HG03439 (cell line): ENCODE measurements around the gene ZNF587B.
"Not testable (repeated sequence)": the region's sequence is repeated elsewhere in the genome, so short reads cannot be mapped to it uniquely, and the experiment has no call there.

ENCODE experiments used
- ATAC-seq: cut with Tn5 transposase; IDR thresholded peaks from one replicate; pipeline ENCODE4 v1.9.1; 2021; ENCODE audit warnings: mild to moderate bottlenecking, moderate library complexity; ENCODE audit not compliant: unreplicated experiment

ZNF587B gene

GRCh38 chr19:57818378-57818777, 11.7 kb upstream of the ZNF587B start:
- ATAC-seq, result no peak

- peak; percentile 90 for ATAC-seq
Observed at GRCh38 chr19:57819475-57820148, 10.5 kb upstream of the ZNF587B start.

- ATAC-seq, result no peak
Observed at GRCh38 chr19:57820599-57820998, 9.5 kb upstream of the ZNF587B start.

GRCh38 chr19:57821095-57821494, 9.0 kb upstream of the ZNF587B start:
- not testable (repeated sequence) for ATAC-seq

GRCh38 chr19:57821501-57821900, 8.6 kb upstream of the ZNF587B start:
- ATAC-seq, result not testable (repeated sequence)

GRCh38 chr19:57823155-57823554, 6.9 kb upstream of the ZNF587B start:
- not testable (repeated sequence) for ATAC-seq

GRCh38 chr19:57823608-57824007, 6.5 kb upstream of the ZNF587B start:
- not testable (repeated sequence) for ATAC-seq

GRCh38 chr19:57825511-57825910, 4.6 kb upstream of the ZNF587B start:
- no peak for ATAC-seq

- ATAC-seq, result no peak
Observed at GRCh38 chr19:57829316-57829715, 783 bp upstream of the ZNF587B start.

GRCh38 chr19:57836991-57837390, 6.9 kb downstream of the ZNF587B start:
- not testable (repeated sequence) for ATAC-seq

GRCh38 chr19:57838622-57839191, 8.6 kb downstream of the ZNF587B start:
- ATAC-seq, result not testable (repeated sequence)

- ATAC-seq, result no peak
Observed at GRCh38 chr19:57841122-57841763, 11.1 kb downstream of the ZNF587B start.

- ATAC-seq, result not testable (repeated sequence)
Observed at GRCh38 chr19:57847164-57847563, 17.1 kb downstream of the ZNF587B start.

GRCh38 chr19:57849162-57849665, 19.1 kb downstream of the ZNF587B start:
- peak; percentile 18 for ATAC-seq

GRCh38 chr19:57849666-57850473, 19.8 kb downstream of the ZNF587B start, which contains the start of gene ZNF587:
Gene ZNF587 (plus strand): TSS chr19:57849859. CDS start chr19:57850039, 180 bp downstream.
- ATAC-seq, result peak; percentile 92

- ATAC-seq, result no peak
Observed at GRCh38 chr19:57850553-57851017, 20.5 kb downstream of the ZNF587B start.

GRCh38 chr19:57851812-57852603, 21.9 kb downstream of the ZNF587B start:
- not testable (repeated sequence) for ATAC-seq

GRCh38 chr19:57854117-57854516, 24.0 kb downstream of the ZNF587B start:
- ATAC-seq, result not testable (repeated sequence)

- ATAC-seq, result not testable (repeated sequence)
Observed at GRCh38 chr19:57862351-57862750, 32.3 kb downstream of the ZNF587B start.
